HG03432 (cell line): ENCODE results near the gene SMURF2.

Experiments used
- ATAC-seq: cut with Tn5 transposase; IDR thresholded peaks from one replicate; pipeline ENCODE4 v1.9.1; 2021; ENCODE audit warnings: mild to moderate bottlenecking, moderate library complexity; ENCODE audit not compliant: unreplicated experiment

Gene SMURF2

GRCh38 chr17:64544742-64545141, 117.4 kb downstream of the SMURF2 start:
- ATAC-seq: no peak

- no peak for ATAC-seq
Measured at GRCh38 chr17:64540118-64540776, 121.9 kb downstream of the SMURF2 start.

GRCh38 chr17:64538508-64539130, 123.5 kb downstream of the SMURF2 start:
- no peak for ATAC-seq

GRCh38 chr17:64537488-64537887, 124.6 kb downstream of the SMURF2 start:
- no peak for ATAC-seq

GRCh38 chr17:64536913-64537312, 125.2 kb downstream of the SMURF2 start:
- ATAC-seq: no peak

GRCh38 chr17:64535357-64535756, 126.8 kb downstream of the SMURF2 start:
- no peak for ATAC-seq

- no peak for ATAC-seq
Measured at GRCh38 chr17:64534187-64534586, 127.9 kb downstream of the SMURF2 start.

GRCh38 chr17:64533784-64534183, 128.3 kb downstream of the SMURF2 start:
- no peak for ATAC-seq

GRCh38 chr17:64532409-64532808, 129.7 kb downstream of the SMURF2 start:
- no peak for ATAC-seq

- ATAC-seq: no peak
Measured at GRCh38 chr17:64531955-64532371, 130.1 kb downstream of the SMURF2 start.

- ATAC-seq: no peak
Measured at GRCh38 chr17:64529221-64529620, 132.9 kb downstream of the SMURF2 start.

- ATAC-seq: no peak
Measured at GRCh38 chr17:64527914-64528313, 134.2 kb downstream of the SMURF2 start.

GRCh38 chr17:64520359-64520758, 141.7 kb downstream of the SMURF2 start:
- ATAC-seq: no peak

- no peak for ATAC-seq
Measured at GRCh38 chr17:64519601-64520000, 142.5 kb downstream of the SMURF2 start.

GRCh38 chr17:64515829-64516228, 146.3 kb downstream of the SMURF2 start:
- ATAC-seq: no peak

- ATAC-seq: no peak
Measured at GRCh38 chr17:64515419-64515818, 146.7 kb downstream of the SMURF2 start.

- ATAC-seq: no peak
Measured at GRCh38 chr17:64509179-64509578, 152.9 kb downstream of the SMURF2 start.

GRCh38 chr17:64508683-64509082, 153.4 kb downstream of the SMURF2 start:
- no peak for ATAC-seq

GRCh38 chr17:64507413-64507782, 154.7 kb downstream of the SMURF2 start:
- peak; percentile 9 for ATAC-seq

- ATAC-seq: peak; percentile 65
Measured at GRCh38 chr17:64506576-64507412, 155.3 kb downstream of the SMURF2 start, which contains the start of gene CEP95. TSS of gene CEP95 (plus strand) at chr17:64506977. CDS start at chr17:64507098, 121 bp downstream.

- ATAC-seq: peak; percentile 70
Measured at GRCh38 chr17:64506201-64506575, 155.9 kb downstream of the SMURF2 start, which contains the start of gene DDX5. TSS of gene DDX5 (minus strand) at chr17:64506289. CDS start at chr17:64506119, 170 bp downstream.
